Testis (tissue), 3 donors: Measurements from ENCODE around the gene FGF11. TPM values are rescaled to one million over a fixed set of nuclear protein-coding genes. Genes with fewer than 3 reads are reported as not detected.

Source experiments
- DNase-seq: peaks from one replicate; pipeline ENCODE4 v3.0.0-alpha.2; 2019
- H3K27ac ChIP-seq, 2 donors: fragments of 200-600 bp; sonication (generic); one replicate each; pipeline ENCODE4 v1.5.1; 2019
- H3K27me3 ChIP-seq: fragments of 200-600 bp; sonication (generic); one replicate; pipeline ENCODE4 v1.5.1; 2019
- H3K36me3 ChIP-seq: fragments of 200-600 bp; sonication (generic); one replicate; pipeline ENCODE4 v1.5.1; 2017; ENCODE audit warnings: low read depth; ENCODE audit errors: missing control alignments
- H3K4me1 ChIP-seq: fragments of 200-600 bp; sonication (generic); one replicate; pipeline ENCODE4 v1.5.1; 2019
- H3K4me3 ChIP-seq, 2 donors: fragments of 200-600 bp; sonication (generic); one replicate each; pipeline ENCODE4 v1.5.1; 2017 to 2019
- H3K9me3 ChIP-seq: fragments of 200-600 bp; sonication (generic); one replicate; pipeline ENCODE4 v1.5.1; 2017
- CTCF ChIP-seq, 3 experiments: fragments of 450-650 bp in 2 of 3; fragments of 200-600 bp in 1 of 3; sonication (generic) in 1 of 3; IDR thresholded peaks; one replicate each; pipeline ENCODE4 v1.5.1; 2016 to 2019; ENCODE audit warnings: antibody characterized with exemption in 3 of 3, mild to moderate bottlenecking in 2 of 3, moderate library complexity in 1 of 3
- POLR2A ChIP-seq: fragments of 450-650 bp; IDR thresholded peaks from one replicate; pipeline ENCODE4 v1.6.1; 2017; ENCODE audit warnings: antibody characterized with exemption, mild to moderate bottlenecking, moderate library complexity
- whole genome bisulfite sequencing, 2 donors: methylation state at CpG; one replicate each; pipeline ENCODE4 v1.1.5; 2018; 5-methylcytosine and 5-hydroxymethylcytosine counted together
- intact Hi-C: fragments of 100-400 bp; cut with DNase I; formaldehyde crosslinking; loops from one replicate; pipeline ENCODE4 v1.15.1; 2023; ENCODE audit warnings: low total_unique reads
- polyA plus RNA-seq: library from polyadenylated mRNA; stranded (reverse); fragments of 350-450 nt; fragmentation: Illumina TruSeq; extraction: RNeasy Lipid Tissue Mini Kit (QIAGEN cat#74804); gene quantifications from one replicate; pipeline ENCODE4 v1.2.3, GENCODE V29; 2014; ENCODE audit warnings: low read depth, low replicate concordance; ENCODE audit not compliant: insufficient read depth
- total RNA-seq, 2 donors: library from RNA; depleted of rRNA; stranded (reverse); fragments of >200 nt; gene quantifications; one replicate each; pipeline ENCODE4 v1.2.3, GENCODE V29; 2016

The FGF11 gene
- total and polyA plus RNA-seq, 3 donors from 2014 or later = 3.2 to 4.6 (median 4.2) TPM

- Histone ChIP-seq H3K36me3 (no peaks in the 10 kb centered on the region), H3K4me3 (peak overlapping the region; percentile 33 to 37), H3K4me1 (peaks cover 22% of the 10 kb centered on the region), H3K9me3 (no peaks in the 10 kb centered on the region), H3K27me3 (no peaks in the 10 kb centered on the region), H3K27ac (peak overlapping the region in 1 of 2 donors; percentile 20)
- no peak for DNase-seq
- 18 to 21% methylated on average over 21 to 49 of the region's 49 CpGs for WGBS, 2 donors
- intact Hi-C loops = no loop called here
- TF ChIP-seq CTCF (IDR thresholded peaks at IDR 0.05) (no peak), POLR2A (no peak)
These were observed 3.4 kb upstream of the FGF11 start for GRCh38 chr17:7435676-7436555.

GRCh38 chr17:7436556-7437368, 2.5 kb upstream of the FGF11 start:
- peak; percentile 79 for DNase-seq
- Histone ChIP-seq H3K36me3 (no peaks in the 10 kb centered on the region), H3K4me3 (peak overlapping the region; percentile 33 to 37), H3K9me3 (no peaks in the 10 kb centered on the region), H3K27ac (peak overlapping the region; percentile 10 to 31), H3K27me3 (no peaks in the 10 kb centered on the region), H3K4me1 (peaks cover 22% of the 10 kb centered on the region)
- 5 to 11% methylated on average over 37 to 91 of the region's 92 CpGs for WGBS, 2 donors
- no peak for TF ChIP-seq POLR2A
- TF ChIP-seq CTCF (IDR thresholded peaks at IDR 0.05) = peak; percentile 71 to 78 (median 76)
- intact Hi-C loops = no loop called here

- TF ChIP-seq POLR2A (no peak), CTCF (IDR thresholded peaks at IDR 0.05) (no peak)
- peak overlapping the region; percentile 10 to 31 for H3K27ac ChIP-seq
- peaks cover 22% of the 10 kb centered on the region for H3K4me1 ChIP-seq
- H3K9me3 ChIP-seq = no peaks in the 10 kb centered on the region
- peak overlapping the region; percentile 33 to 37 for H3K4me3 ChIP-seq
- intact Hi-C loops = no loop called here
- no peaks in the 10 kb centered on the region for H3K27me3 ChIP-seq
- H3K36me3 ChIP-seq = no peaks in the 10 kb centered on the region
- 25 to 36% methylated on average over 6 to 16 of the region's 31 CpGs for WGBS, 2 donors
- DNase-seq = no peak
These were observed 1.9 kb upstream of the FGF11 start for GRCh38 chr17:7437369-7437863.

GRCh38 chr17:7437950-7438614, 1.2 kb upstream of the FGF11 start:
- Histone ChIP-seq H3K36me3 (no peaks in the 10 kb centered on the region), H3K4me3 (peak overlapping the region; percentile 19 to 37), H3K27me3 (no peaks in the 10 kb centered on the region), H3K27ac (peak overlapping the region; percentile 31 to 39), H3K9me3 (no peaks in the 10 kb centered on the region), H3K4me1 (peaks cover 22% of the 10 kb centered on the region)
- TF ChIP-seq POLR2A (no peak), CTCF (IDR thresholded peaks at IDR 0.05) (no peak)
- WGBS, 2 donors = 31 to 34% methylated on average over 44 to 47 of the region's 48 CpGs
- DNase-seq = peak; percentile 72
- intact Hi-C loops = no loop called here
